Retina (tissue), 1 donor: ENCODE measurements around the gene RHBDL2.
"Not testable (repeated sequence)": the region's sequence is repeated elsewhere in the genome, so short reads cannot be mapped to it uniquely, and the experiment has no call there.

Experiments
- DNase-seq: peaks from one replicate; pipeline ENCODE4 v3.0.0-alpha.2; 2016

RHBDL2 gene

GRCh38 chr1:38929476-38929875, 12.2 kb downstream of the RHBDL2 start:
- DNase-seq: peak; percentile 25

GRCh38 chr1:38929054-38929453, 12.6 kb downstream of the RHBDL2 start:
- no peak for DNase-seq

GRCh38 chr1:38926091-38926490, 15.5 kb downstream of the RHBDL2 start:
- no peak for DNase-seq

- no peak for DNase-seq
Observed at GRCh38 chr1:38925391-38925790, 16.2 kb downstream of the RHBDL2 start.

- no peak for DNase-seq
Observed at GRCh38 chr1:38923607-38924006, 18.0 kb downstream of the RHBDL2 start.

GRCh38 chr1:38919130-38919529, 22.5 kb downstream of the RHBDL2 start:
- no peak for DNase-seq

GRCh38 chr1:38918568-38918967, 23.1 kb downstream of the RHBDL2 start:
- no peak for DNase-seq

GRCh38 chr1:38917772-38918171, 23.9 kb downstream of the RHBDL2 start:
- DNase-seq: no peak

GRCh38 chr1:38917337-38917736, 24.3 kb downstream of the RHBDL2 start:
- DNase-seq: no peak

GRCh38 chr1:38915352-38915948, 26.2 kb downstream of the RHBDL2 start:
- DNase-seq: no peak

- DNase-seq: not testable (repeated sequence)
Observed at GRCh38 chr1:38914908-38915307, 26.7 kb downstream of the RHBDL2 start.

GRCh38 chr1:38908821-38909220, 32.8 kb downstream of the RHBDL2 start:
- DNase-seq: no peak

- no peak for DNase-seq
Observed at GRCh38 chr1:38905985-38906384, 35.6 kb downstream of the RHBDL2 start.

- DNase-seq: no peak
Observed at GRCh38 chr1:38899560-38899959, 42.1 kb downstream of the RHBDL2 start.

- DNase-seq: no peak
Observed at GRCh38 chr1:38898653-38899230, 42.9 kb downstream of the RHBDL2 start.

GRCh38 chr1:38896169-38896568, 45.5 kb downstream of the RHBDL2 start:
- DNase-seq: no peak

GRCh38 chr1:38892976-38893375, 48.7 kb downstream of the RHBDL2 start:
- no peak for DNase-seq

- no peak for DNase-seq
Observed at GRCh38 chr1:38891753-38892152, 49.9 kb downstream of the RHBDL2 start.

GRCh38 chr1:38889589-38889988, 52.0 kb downstream of the RHBDL2 start:
- peak; percentile 3 for DNase-seq

- no peak for DNase-seq
Observed at GRCh38 chr1:38888423-38889333, 53.0 kb downstream of the RHBDL2 start.

GRCh38 chr1:38885092-38885491, 56.5 kb downstream of the RHBDL2 start:
- DNase-seq: no peak

- no peak for DNase-seq
Observed at GRCh38 chr1:38881487-38881886, 60.1 kb downstream of the RHBDL2 start, which contains the start of gene GJA9. GJA9 (minus strand) TSS chr1:38881587; CDS start chr1:38876098, 5,489 bp downstream.

GRCh38 chr1:38875811-38876210, 65.8 kb downstream of the RHBDL2 start:
- no peak for DNase-seq
